Measurements from ENCODE around the gene KREMEN1. TPM values are rescaled to one million over a fixed set of nuclear protein-coding genes. Genes with fewer than 3 reads are reported as not detected.

The KREMEN1 gene
- polyA plus RNA-seq, 1 of the 3 experiments (the other 2 are of a cell fraction) = 10.0 TPM

GRCh38 chr22:29074276-29074772, 1.5 kb downstream of the KREMEN1 start:
- DNase-seq = no peak
- CTCF ChIA-PET = interaction anchor here (0.9 to 2.1 kb wide), 3 partner anchors 34 to 171 kb away, joined by 3 to 7 read pairs (median 5); no protein-coding TSS in a partner anchor
- H3K4me2 ChIP-seq = peak overlapping the region; percentile 95

GRCh38 chr22:29078036-29078868, 5.4 kb downstream of the KREMEN1 start:
- CTCF ChIA-PET = interaction anchor here (0.6 to 1.5 kb wide), 2 partner anchors 33 to 76 kb away, joined by 3 to 5 read pairs; no protein-coding TSS in a partner anchor
- Histone ChIP-seq H3K4me2 (no peak overlapping the region), H2AFZ (ENCODE audit: low read depth) (no peak overlapping the region), H3K9me2 (no peaks in the 10 kb centered on the region), H3K36me3 (replicated peaks in 1 of 2; ENCODE audit: control insufficient read depth in 1 of 2, insufficient read depth in 2 of 2, low read length in 1 of 2) (no peaks in the 10 kb centered on the region), H3F3A (replicated peaks; ENCODE audit: insufficient read depth) (no peaks in the 10 kb centered on the region), H3K27me3 (ENCODE audit: insufficient read depth) (no peaks in the 10 kb centered on the region), H3K4me3 (ENCODE audit: low read depth in 2 of 2, low read length in 1 of 2) (no peak overlapping the region), H3K27ac (ENCODE audit: low read depth in 2 of 2, low read length in 1 of 2) (no peak overlapping the region), H3K9ac (no peak overlapping the region), H4K20me1 (ENCODE audit: insufficient read depth) (no peaks in the 10 kb centered on the region), H3K79me2 (ENCODE audit: insufficient read depth) (no peaks in the 10 kb centered on the region), H3K4me1 (ENCODE audit: control insufficient read depth in 1 of 2, insufficient read depth in 2 of 2, low read depth in 1 of 2, low read length in 1 of 2) (peaks cover 7 to 34% of the 10 kb centered on the region in 2 experiments; a peak in 3 of 4 replicates), H3K9me3 (no peaks in the 10 kb centered on the region)
- POLR2A ChIA-PET = interaction anchor here (0.6 kb wide), 2 partner anchors 686 to 1654 kb away, joined by 4 read pairs; no protein-coding TSS in a partner anchor
- WGBS (ENCODE audit: low lambda C conversion rate) = 97% methylated on average over 6 of the region's 6 CpGs
- TF ChIP-seq FOXJ3 (CRISPR knock-in tag; IDR thresholded peaks at IDR 0.05) = no peak
- no peak for TF ChIP-seq JUND (IDR thresholded peaks at IDR 0.05)
- TF ChIP-seq, protein P1, sequence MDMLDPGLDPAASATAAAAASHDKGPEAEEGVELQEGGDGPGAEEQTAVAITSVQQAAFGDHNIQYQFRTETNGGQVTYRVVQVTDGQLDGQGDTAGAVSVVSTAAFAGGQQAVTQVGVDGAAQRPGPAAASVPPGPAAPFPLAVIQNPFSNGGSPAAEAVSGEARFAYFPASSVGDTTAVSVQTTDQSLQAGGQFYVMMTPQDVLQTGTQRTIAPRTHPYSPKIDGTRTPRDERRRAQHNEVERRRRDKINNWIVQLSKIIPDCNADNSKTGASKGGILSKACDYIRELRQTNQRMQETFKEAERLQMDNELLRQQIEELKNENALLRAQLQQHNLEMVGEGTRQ (IDR thresholded peaks at IDR 0.05; ENCODE audit: borderline replicate concordance, low read depth, low read length) = no peak
- TF ChIP-seq TAF1 (IDR thresholded peaks at IDR 0.05; ENCODE audit: borderline replicate concordance, low read depth, low read length) = no peak
- TF ChIP-seq SMC3 (IDR thresholded peaks at IDR 0.05; ENCODE audit: low read depth, low read length) = no peak
- TF ChIP-seq, protein P2, sequence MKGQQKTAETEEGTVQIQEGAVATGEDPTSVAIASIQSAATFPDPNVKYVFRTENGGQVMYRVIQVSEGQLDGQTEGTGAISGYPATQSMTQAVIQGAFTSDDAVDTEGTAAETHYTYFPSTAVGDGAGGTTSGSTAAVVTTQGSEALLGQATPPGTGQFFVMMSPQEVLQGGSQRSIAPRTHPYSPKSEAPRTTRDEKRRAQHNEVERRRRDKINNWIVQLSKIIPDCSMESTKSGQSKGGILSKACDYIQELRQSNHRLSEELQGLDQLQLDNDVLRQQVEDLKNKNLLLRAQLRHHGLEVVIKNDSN (IDR thresholded peaks at IDR 0.05; ENCODE audit: borderline replicate concordance, low read depth) = no peak
- TF ChIP-seq, protein P3, sequence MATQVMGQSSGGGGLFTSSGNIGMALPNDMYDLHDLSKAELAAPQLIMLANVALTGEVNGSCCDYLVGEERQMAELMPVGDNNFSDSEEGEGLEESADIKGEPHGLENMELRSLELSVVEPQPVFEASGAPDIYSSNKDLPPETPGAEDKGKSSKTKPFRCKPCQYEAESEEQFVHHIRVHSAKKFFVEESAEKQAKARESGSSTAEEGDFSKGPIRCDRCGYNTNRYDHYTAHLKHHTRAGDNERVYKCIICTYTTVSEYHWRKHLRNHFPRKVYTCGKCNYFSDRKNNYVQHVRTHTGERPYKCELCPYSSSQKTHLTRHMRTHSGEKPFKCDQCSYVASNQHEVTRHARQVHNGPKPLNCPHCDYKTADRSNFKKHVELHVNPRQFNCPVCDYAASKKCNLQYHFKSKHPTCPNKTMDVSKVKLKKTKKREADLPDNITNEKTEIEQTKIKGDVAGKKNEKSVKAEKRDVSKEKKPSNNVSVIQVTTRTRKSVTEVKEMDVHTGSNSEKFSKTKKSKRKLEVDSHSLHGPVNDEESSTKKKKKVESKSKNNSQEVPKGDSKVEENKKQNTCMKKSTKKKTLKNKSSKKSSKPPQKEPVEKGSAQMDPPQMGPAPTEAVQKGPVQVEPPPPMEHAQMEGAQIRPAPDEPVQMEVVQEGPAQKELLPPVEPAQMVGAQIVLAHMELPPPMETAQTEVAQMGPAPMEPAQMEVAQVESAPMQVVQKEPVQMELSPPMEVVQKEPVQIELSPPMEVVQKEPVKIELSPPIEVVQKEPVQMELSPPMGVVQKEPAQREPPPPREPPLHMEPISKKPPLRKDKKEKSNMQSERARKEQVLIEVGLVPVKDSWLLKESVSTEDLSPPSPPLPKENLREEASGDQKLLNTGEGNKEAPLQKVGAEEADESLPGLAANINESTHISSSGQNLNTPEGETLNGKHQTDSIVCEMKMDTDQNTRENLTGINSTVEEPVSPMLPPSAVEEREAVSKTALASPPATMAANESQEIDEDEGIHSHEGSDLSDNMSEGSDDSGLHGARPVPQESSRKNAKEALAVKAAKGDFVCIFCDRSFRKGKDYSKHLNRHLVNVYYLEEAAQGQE (IDR thresholded peaks at IDR 0.05; ENCODE audit: low read depth, low read length) = no peak
- no peak for TF ChIP-seq SIN3A (IDR thresholded peaks at IDR 0.05; ENCODE audit: borderline replicate concordance, low read depth, low read length)
- no peak for TF ChIP-seq GABPA (IDR thresholded peaks at IDR 0.05; ENCODE audit: low read depth)
- no peak for TF ChIP-seq RFX5 (IDR thresholded peaks at IDR 0.05; ENCODE audit: low read length)
- no peak for TF ChIP-seq MXI1 (IDR thresholded peaks at IDR 0.05; ENCODE audit: low read depth, low read length)
- no peak for DNase-seq

More at GRCh38 chr22:29074276-29074772, 1.5 kb downstream of the KREMEN1 start:
- no peaks in the 10 kb centered on the region for H3K36me3 ChIP-seq (replicated peaks in 1 of 2; ENCODE audit: control insufficient read depth in 1 of 2, insufficient read depth in 2 of 2, low read length in 1 of 2)
- no peaks in the 10 kb centered on the region for H3K27me3 ChIP-seq (ENCODE audit: insufficient read depth)
- no peaks in the 10 kb centered on the region for H3F3A ChIP-seq (replicated peaks; ENCODE audit: insufficient read depth)
- no peak overlapping the region for H3K9ac ChIP-seq
- no peak overlapping the region for H3K4me3 ChIP-seq (ENCODE audit: low read depth in 2 of 2, low read length in 1 of 2)
- no peak overlapping the region for H2AFZ ChIP-seq (ENCODE audit: low read depth)
- H3K79me2 ChIP-seq (ENCODE audit: insufficient read depth) = no peaks in the 10 kb centered on the region
- no peak for TF ChIP-seq FOXM1 (IDR thresholded peaks at IDR 0.05; ENCODE audit: low read depth)
- TF ChIP-seq, protein P2 (IDR thresholded peaks at IDR 0.05; ENCODE audit: borderline replicate concordance, low read depth) = no peak
- TF ChIP-seq POLR2AphosphoS5 (IDR thresholded peaks at IDR 0.05; ENCODE audit: low read depth, low read length) = no peak
- TF ChIP-seq RCOR1 (IDR thresholded peaks at IDR 0.05; ENCODE audit: low read length) = no peak
- peaks cover 0 to 11% of the 10 kb centered on the region in 2 experiments; a peak in 1 of 4 replicates for H3K4me1 ChIP-seq (ENCODE audit: control insufficient read depth in 1 of 2, insufficient read depth in 2 of 2, low read depth in 1 of 2, low read length in 1 of 2)
- no peaks in the 10 kb centered on the region for H4K20me1 ChIP-seq (ENCODE audit: insufficient read depth)
- 93% methylated on average over 9 of the region's 10 CpGs for WGBS (ENCODE audit: low lambda C conversion rate)
- POLR2A ChIA-PET = no interaction called here
- H3K9me2 ChIP-seq = no peaks in the 10 kb centered on the region
- no peak overlapping the region for H3K27ac ChIP-seq (ENCODE audit: low read depth in 2 of 2, low read length in 1 of 2)
- no peaks in the 10 kb centered on the region for H3K9me3 ChIP-seq
